Urinary bladder (tissue), 4 donors: Measurements from ENCODE around the gene JSRP1. TPM values are rescaled to one million over a fixed set of nuclear protein-coding genes. Genes with fewer than 3 reads are reported as not detected.

Experiments
- DNase-seq: peaks from one replicate; pipeline ENCODE4 v3.0.0-alpha.2; 2015; ENCODE audit errors: extremely low spot score
- H3K27ac ChIP-seq: one replicate; pipeline ENCODE4 v1.5.1; 2013; ENCODE audit warnings: low read depth, mild to moderate bottlenecking, moderate library complexity
- H3K36me3 ChIP-seq: one replicate; pipeline ENCODE4 v1.6.1; 2013; ENCODE audit warnings: mild to moderate bottlenecking, moderate library complexity; ENCODE audit not compliant: insufficient read depth
- H3K4me1 ChIP-seq: one replicate; pipeline ENCODE4 v1.6.1; 2013; ENCODE audit warnings: mild to moderate bottlenecking, moderate library complexity; ENCODE audit not compliant: insufficient read depth
- H3K4me3 ChIP-seq: one replicate; pipeline ENCODE4 v1.5.1; 2013; ENCODE audit warnings: low read depth, low read length
- WGBS: extraction: QIAGEN DNeasy Blood & Tissue Kit; methylation state at CpG from one replicate; pipeline ENCODE4 v1.1.7; 2013; 5-methylcytosine and 5-hydroxymethylcytosine counted together
- polyA plus RNA-seq: library from polyadenylated mRNA; stranded (reverse); fragments of 200-250 nt; gene quantifications from one replicate; pipeline ENCODE4 v1.2.3, GENCODE V29; 2013
- total RNA-seq: library from RNA; depleted of rRNA; stranded (reverse); fragments of >200 nt; gene quantifications from one replicate; pipeline ENCODE4 v1.2.3, GENCODE V29; 2014
- donor health status: healthy with polysubstance abuse.
- donor health status: healthy.

The JSRP1 gene
- total and polyA plus RNA-seq, 2 donors: 1.3 to 1.6 TPM

DNA sequence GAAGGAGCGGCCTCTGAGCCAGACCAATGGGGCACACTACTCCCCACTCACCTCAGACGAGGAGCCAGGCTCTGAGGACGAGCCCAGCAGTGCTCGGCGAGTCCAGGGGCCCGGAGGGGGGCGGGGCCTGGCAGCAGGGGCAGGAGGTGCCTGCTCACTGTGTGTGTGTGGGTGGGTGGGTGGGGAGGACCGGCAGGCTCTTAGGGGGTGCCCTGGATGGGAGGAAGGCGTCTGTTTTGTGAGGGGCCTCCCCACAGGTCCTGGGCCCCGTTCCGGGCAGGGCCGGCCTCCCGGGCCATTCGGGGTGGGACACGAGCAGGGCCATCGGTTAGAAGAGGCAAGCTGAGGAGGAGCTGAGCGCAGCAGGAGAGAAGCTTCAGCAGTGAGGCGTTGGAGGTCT, 32.8 kb downstream of the JSRP1 start:
- WGBS: 85% methylated on average over 18 of the region's 18 CpGs
- no peak overlapping the region for H3K4me3 ChIP-seq
- H3K27ac ChIP-seq: no peak overlapping the region
- DNase-seq: no peak
- no peaks in the 10 kb centered on the region for H3K4me1 ChIP-seq
- peaks cover 3% of the 10 kb centered on the region for H3K36me3 ChIP-seq

- Histone ChIP-seq H3K27ac (no peak overlapping the region), H3K36me3 (peaks cover 7% of the 10 kb centered on the region), H3K4me1 (no peaks in the 10 kb centered on the region), H3K4me3 (no peak overlapping the region)
- 80% methylated on average over 20 of the region's 20 CpGs for WGBS
- DNase-seq: no peak
Observed at GRCh38 chr19:2221918-2222317, 34.3 kb downstream of the JSRP1 start.

DNA sequence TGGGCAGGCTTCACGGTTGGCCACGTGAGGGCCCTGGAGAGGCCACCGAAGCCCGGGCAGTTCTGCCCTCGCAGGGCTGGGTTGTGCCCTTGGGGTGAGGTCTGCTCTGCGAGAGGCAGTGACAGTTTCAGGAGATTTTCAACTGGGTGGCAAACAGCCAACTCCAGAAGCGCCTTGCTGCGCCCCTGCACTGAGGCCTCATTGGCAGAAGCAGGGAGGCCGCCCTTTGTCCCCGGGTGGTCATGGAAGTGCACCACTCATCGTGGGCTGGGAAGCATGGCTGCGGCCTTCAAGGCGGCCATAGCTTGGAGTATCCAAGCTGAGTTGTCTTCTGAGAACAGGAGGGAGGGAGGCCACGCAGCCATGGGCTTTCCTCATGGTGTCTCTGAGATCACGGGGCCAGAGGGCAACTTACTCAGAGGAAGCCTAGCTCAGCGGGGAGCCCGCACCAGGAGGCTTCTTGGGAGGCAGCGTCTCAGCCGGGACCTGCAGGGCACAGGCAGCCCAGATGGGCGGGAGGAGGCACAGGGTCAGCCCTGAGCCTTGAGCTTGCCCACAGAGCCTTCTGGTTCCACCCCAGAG, 34.9 kb downstream of the JSRP1 start:
- WGBS: 85% methylated on average over 20 of the region's 20 CpGs
- H3K4me3 ChIP-seq: no peak overlapping the region
- no peak for DNase-seq
- no peak overlapping the region for H3K27ac ChIP-seq
- peaks cover 7% of the 10 kb centered on the region for H3K36me3 ChIP-seq
- H3K4me1 ChIP-seq: no peaks in the 10 kb centered on the region

GRCh38 chr19:2219726-2220125, 36.5 kb downstream of the JSRP1 start:
- no peak for DNase-seq
- Histone ChIP-seq H3K36me3 (peaks cover 9% of the 10 kb centered on the region), H3K27ac (no peak overlapping the region), H3K4me3 (no peak overlapping the region), H3K4me1 (no peaks in the 10 kb centered on the region)
- 96% methylated on average over 21 of the region's 21 CpGs for WGBS

GRCh38 chr19:2217591-2217990, 38.6 kb downstream of the JSRP1 start:
- H3K27ac ChIP-seq: no peak overlapping the region
- no peak for DNase-seq
- WGBS: 97% methylated on average over 22 of the region's 22 CpGs
- H3K4me1 ChIP-seq: no peaks in the 10 kb centered on the region
- no peak overlapping the region for H3K4me3 ChIP-seq
- peaks cover 15% of the 10 kb centered on the region for H3K36me3 ChIP-seq

GRCh38 chr19:2216361-2217225, 39.6 kb downstream of the JSRP1 start:
- 95% methylated on average over 43 of the region's 43 CpGs for WGBS
- H3K4me3 ChIP-seq: no peak overlapping the region
- H3K36me3 ChIP-seq: peaks cover 18% of the 10 kb centered on the region
- DNase-seq: no peak
- no peak overlapping the region for H3K27ac ChIP-seq
- H3K4me1 ChIP-seq: no peaks in the 10 kb centered on the region

- no peak for DNase-seq
- no peak overlapping the region for H3K4me3 ChIP-seq
- WGBS: 78% methylated on average over 31 of the region's 31 CpGs
- H3K36me3 ChIP-seq: peaks cover 18% of the 10 kb centered on the region
- H3K4me1 ChIP-seq: no peaks in the 10 kb centered on the region
- no peak overlapping the region for H3K27ac ChIP-seq
Observed at GRCh38 chr19:2215281-2215751, 40.9 kb downstream of the JSRP1 start.

DNA sequence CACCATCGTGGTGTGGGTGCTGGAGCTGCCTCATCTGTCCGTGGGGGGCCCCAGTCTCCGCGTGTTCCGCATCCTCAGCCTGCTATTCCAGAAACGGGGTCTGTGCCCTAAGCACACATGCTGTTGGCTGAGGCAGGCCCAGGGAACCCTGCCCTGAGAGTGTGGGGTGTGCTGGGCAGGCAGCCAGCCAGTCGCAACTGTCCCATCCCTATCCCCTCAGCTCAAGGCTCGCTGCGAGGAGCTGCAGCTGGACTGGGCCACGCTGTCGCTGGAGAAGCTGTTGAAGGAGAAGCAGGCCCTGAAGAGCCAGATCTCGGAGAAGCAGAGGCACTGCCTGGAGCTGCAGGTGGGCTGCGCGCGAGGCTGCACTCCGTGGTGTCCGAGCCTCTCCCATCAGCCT, 42.0 kb downstream of the JSRP1 start:
- Histone ChIP-seq H3K4me3 (no peak overlapping the region), H3K4me1 (no peaks in the 10 kb centered on the region), H3K36me3 (peaks cover 18% of the 10 kb centered on the region), H3K27ac (no peak overlapping the region)
- DNase-seq: no peak
- 88% methylated on average over 17 of the region's 17 CpGs for WGBS

DNA sequence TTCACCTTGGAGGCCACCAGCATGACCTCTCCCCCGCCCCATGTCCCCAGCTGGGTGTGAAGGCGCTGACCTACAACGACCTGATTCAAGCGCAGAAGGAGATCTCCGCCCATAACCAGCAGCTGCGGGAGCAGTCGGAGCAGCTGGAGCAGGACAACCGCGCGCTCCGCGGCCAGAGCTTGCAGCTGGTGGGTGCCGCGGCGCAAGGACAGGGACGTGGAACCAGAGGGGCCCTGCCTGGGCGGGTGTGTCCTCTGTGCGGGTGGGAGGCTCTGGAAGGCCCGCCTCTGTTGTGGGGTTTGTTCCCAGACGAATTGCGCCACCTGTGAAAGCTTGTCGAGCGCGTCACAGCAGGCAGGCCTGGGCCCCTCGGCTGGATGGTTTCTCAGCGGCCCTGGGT, 42.4 kb downstream of the JSRP1 start:
- 83% methylated on average over 26 of the region's 26 CpGs for WGBS
- DNase-seq: no peak
- Histone ChIP-seq H3K27ac (no peak overlapping the region), H3K36me3 (peaks cover 18% of the 10 kb centered on the region), H3K4me1 (no peaks in the 10 kb centered on the region), H3K4me3 (no peak overlapping the region)

DNA sequence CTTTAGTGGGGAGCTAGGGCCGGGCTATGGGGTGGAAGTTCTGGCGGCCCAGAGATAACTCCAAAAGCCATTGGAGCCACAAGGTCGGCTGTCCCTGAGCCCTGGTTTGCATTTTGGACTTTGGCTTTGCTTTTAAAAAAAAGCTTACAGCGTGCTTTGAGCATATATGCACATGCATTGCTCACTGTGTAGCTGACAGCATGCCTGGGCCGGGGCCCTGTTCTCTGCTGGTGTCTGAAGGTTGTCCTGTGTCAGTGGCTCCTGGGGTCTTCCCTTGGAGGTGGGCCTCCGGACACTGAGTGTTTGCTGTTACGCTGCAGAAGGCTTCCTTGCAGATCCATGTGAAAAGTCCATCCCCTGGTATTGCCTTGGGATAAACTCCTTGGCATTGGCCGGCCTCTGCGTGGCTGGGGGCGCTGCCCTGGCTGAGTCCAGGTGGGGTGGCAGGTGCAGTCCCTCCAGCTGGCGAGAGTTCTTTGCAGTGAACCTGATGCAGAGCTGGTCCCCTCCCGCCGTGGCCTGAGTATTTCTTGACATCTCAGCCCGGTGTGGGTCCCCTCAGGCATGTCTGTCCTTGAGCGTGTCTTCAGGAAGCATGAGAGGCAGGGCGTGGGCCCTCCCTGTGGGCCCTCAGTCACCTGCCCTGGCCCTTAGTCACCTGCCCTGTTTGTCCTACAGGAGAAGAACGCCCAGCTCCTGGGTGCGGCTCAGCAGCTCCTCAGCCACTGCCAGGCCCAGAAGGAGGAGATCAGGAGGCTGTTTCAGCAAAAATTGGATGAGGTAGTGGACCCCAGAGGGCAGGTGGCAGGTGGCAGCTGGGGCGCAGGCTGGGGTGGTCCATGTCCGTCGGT, 43.1 kb downstream of the JSRP1 start:
- Histone ChIP-seq H3K27ac (no peak overlapping the region), H3K4me1 (no peaks in the 10 kb centered on the region), H3K36me3 (peaks cover 18% of the 10 kb centered on the region), H3K4me3 (no peak overlapping the region)
- WGBS: 92% methylated on average over 21 of the region's 21 CpGs
- DNase-seq: no peak

GRCh38 chr19:2210987-2211740, 45.1 kb downstream of the JSRP1 start:
- DNase-seq: no peak
- H3K36me3 ChIP-seq: peaks cover 11% of the 10 kb centered on the region
- H3K4me3 ChIP-seq: no peak overlapping the region
- no peak overlapping the region for H3K27ac ChIP-seq
- H3K4me1 ChIP-seq: no peaks in the 10 kb centered on the region
- WGBS: 96% methylated on average over 33 of the region's 33 CpGs

DNA sequence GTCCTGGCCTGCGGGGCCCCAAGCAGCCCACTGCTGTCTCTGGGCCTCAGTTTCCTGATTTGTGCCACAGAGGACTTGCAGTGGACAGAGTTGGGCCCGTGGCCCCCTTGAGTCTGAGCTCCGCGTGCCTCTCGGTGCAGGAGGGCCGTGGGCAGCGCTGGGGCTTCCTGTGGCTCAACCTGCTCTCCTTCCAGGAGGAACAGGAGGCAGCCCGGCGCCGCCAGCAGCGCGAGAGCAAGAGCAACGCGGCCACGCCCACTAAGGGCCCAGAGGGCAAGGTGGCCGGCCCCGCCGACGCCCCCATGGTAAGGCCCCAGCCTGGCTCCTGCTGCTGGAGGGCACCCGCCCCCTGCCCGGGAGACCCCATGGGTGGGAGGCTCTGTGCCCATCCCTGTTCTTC, 46.0 kb downstream of the JSRP1 start:
- Histone ChIP-seq H3K4me3 (no peak overlapping the region), H3K4me1 (no peaks in the 10 kb centered on the region), H3K27ac (no peak overlapping the region), H3K36me3 (peaks cover 10% of the 10 kb centered on the region)
- no peak for DNase-seq
- 93% methylated on average over 21 of the region's 21 CpGs for WGBS

DNA sequence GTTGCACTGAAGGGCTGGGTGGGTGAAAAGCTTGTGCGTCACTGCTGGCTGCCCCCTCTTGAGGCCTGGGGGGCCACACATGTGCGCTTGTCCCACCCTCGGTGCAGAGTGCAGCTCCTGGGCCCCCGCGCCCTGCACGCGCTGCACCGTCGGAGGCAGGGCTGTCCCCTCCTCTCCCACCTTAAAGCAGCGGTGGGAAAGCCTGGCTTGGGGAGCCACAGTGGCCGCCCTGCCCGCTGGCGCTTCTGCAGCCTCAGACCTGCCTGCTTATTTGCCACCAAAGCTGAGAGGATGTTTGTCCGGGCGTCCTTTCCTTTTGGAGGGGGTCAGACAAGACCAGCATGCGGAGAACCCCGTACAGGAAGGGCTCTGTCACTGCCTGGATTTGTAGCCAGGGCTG, 46.8 kb downstream of the JSRP1 start:
- Histone ChIP-seq H3K4me1 (no peaks in the 10 kb centered on the region), H3K27ac (no peak overlapping the region), H3K4me3 (no peak overlapping the region), H3K36me3 (peaks cover 6% of the 10 kb centered on the region)
- DNase-seq: no peak
- 93% methylated on average over 17 of the region's 17 CpGs for WGBS
